OCI-LY7 (cell line): ENCODE measurements around the gene SLC41A3.

Experiments used
- CTCF ChIP-seq: fragments of 200-600 bp; sonication (generic); conservative IDR thresholded peaks from 2 replicates; pipeline ENCODE4 v1.5.1; 2014; ENCODE audit warnings: mild to moderate bottlenecking, antibody characterized with exemption, low read length, moderate library complexity, mixed read lengths
- EZH2phosphoT487 ChIP-seq: fragments of 200-600 bp; sonication (generic); IDR thresholded peaks from 2 replicates; pipeline ENCODE4 v1.6.1; 2018; ENCODE audit warnings: low read depth, borderline replicate concordance, mild to moderate bottlenecking, mixed run types, antibody characterized with exemption, low read length, moderate library complexity, mixed read lengths

GRCh38 chr3:126083913-126084767 lies at the start of gene SLC41A3:
- peak; percentile 74 for TF ChIP-seq CTCF
- no peak for TF ChIP-seq EZH2phosphoT487
